ENCODE data around the gene LHPP.

LHPP gene

GRCh38 chr10:124493214-124493882 lies 31.7 kb downstream of the LHPP start:
- DNase-seq (no peak), ATAC-seq (no peak)
- H3K4me1 Mint-ChIP-seq, result peaks cover 12% of the 10 kb centered on the region
- H3K27me3 Mint-ChIP-seq, result no peaks in the 10 kb centered on the region
- no peaks in the 10 kb centered on the region for H3K9me3 Mint-ChIP-seq
- H3K27ac Mint-ChIP-seq, result peak overlapping the region; percentile 84
- H3K4me3 Mint-ChIP-seq, result peak overlapping the region; percentile 51
- H3K36me3 Mint-ChIP-seq (ENCODE audit: low read depth), result peaks cover 4% of the 10 kb centered on the region

DNA sequence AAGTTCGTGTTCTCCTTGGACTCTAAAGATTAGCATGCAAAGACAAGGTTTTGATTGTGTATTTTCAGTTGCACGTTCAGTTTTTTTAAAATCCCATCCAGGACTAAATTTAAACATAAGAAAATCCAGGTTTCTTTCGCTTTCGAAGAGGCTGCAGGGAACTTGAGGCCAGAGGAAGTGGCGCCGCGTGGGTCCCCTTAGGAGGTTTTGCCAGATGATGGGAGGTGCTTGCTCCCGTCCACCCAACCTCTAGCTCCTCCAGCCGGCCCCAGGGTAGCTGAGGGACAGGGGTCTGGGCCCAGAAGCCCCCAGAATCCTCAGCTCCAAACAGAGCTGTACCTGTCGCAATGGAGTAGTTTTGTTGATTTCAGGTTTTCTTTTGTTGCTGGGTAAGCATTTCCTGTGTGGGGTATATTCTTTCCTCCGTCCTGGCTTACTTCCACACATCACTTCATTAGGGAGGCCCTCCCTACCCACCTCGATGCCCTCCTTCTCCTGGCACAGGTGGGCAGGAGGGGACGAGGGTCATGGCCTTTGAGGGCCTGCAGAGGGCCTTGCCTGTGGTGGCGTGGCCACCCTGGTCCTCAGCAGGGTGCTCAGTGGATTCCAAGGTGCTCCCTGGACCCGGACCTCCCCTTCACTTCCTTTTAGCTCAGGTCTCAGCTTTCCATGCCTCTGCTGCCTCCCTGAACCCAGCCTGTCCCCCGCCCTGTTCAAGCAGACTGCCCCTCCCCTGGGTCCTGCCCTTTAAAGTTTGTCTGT lies 32.6 kb downstream of the LHPP start:
- ATAC-seq (no peak), DNase-seq (peak; percentile 17)
- Mint-ChIP-seq H3K36me3 (ENCODE audit: low read depth) (no peaks in the 10 kb centered on the region), H3K4me3 (peak overlapping the region; percentile 51), H3K27ac (peak overlapping the region; percentile 84), H3K27me3 (no peaks in the 10 kb centered on the region), H3K4me1 (peaks cover 12% of the 10 kb centered on the region), H3K9me3 (no peaks in the 10 kb centered on the region)

GRCh38 chr10:124495162-124495561 lies 33.5 kb downstream of the LHPP start:
- no peak overlapping the region for H3K4me3 Mint-ChIP-seq
- H3K9me3 Mint-ChIP-seq, result no peaks in the 10 kb centered on the region
- no peak overlapping the region for H3K27ac Mint-ChIP-seq
- ATAC-seq, result no peak
- no peaks in the 10 kb centered on the region for H3K27me3 Mint-ChIP-seq
- peaks cover 12% of the 10 kb centered on the region for H3K4me1 Mint-ChIP-seq
- DNase-seq, result no peak
- H3K36me3 Mint-ChIP-seq (ENCODE audit: low read depth), result peaks cover 5% of the 10 kb centered on the region

DNA sequence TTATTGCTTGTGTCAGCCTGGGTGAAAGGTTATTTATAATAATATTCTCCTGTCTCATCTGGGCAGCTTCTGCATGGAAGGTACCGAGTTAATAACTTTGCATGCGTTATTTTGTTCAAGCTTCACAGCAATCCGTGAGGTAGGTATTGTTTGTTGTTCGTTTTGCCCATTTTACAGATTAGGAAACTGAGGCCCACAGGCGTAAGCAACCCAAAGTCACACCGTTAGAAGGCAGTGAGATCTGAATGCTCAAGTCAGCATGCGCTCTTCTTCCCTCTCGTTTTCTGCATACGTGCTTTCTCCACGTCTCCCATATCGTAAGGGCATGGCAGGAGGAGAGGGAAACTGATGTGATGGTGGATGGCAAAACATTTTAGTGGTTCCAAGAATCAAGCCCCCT lies 34.1 kb downstream of the LHPP start:
- Mint-ChIP-seq H3K36me3 (ENCODE audit: low read depth) (peaks cover 8% of the 10 kb centered on the region), H3K4me3 (no peak overlapping the region), H3K27me3 (no peaks in the 10 kb centered on the region), H3K4me1 (peaks cover 12% of the 10 kb centered on the region), H3K27ac (no peak overlapping the region), H3K9me3 (peaks cover 2% of the 10 kb centered on the region)
- ATAC-seq, result no peak
- DNase-seq, result no peak

GRCh38 chr10:124496150-124496549 lies 34.5 kb downstream of the LHPP start:
- Mint-ChIP-seq H3K27ac (no peak overlapping the region), H3K4me3 (no peak overlapping the region), H3K9me3 (peaks cover 6% of the 10 kb centered on the region), H3K36me3 (ENCODE audit: low read depth) (peaks cover 13% of the 10 kb centered on the region), H3K4me1 (peaks cover 12% of the 10 kb centered on the region), H3K27me3 (no peaks in the 10 kb centered on the region)
- no peak for ATAC-seq
- DNase-seq, result no peak

GRCh38 chr10:124496620-124497019 lies 35.0 kb downstream of the LHPP start:
- no peak for DNase-seq
- H3K36me3 Mint-ChIP-seq (ENCODE audit: low read depth), result peaks cover 14% of the 10 kb centered on the region

GRCh38 chr10:124497196-124497881 lies 35.7 kb downstream of the LHPP start:
- ATAC-seq (no peak), DNase-seq (no peak)
- H3K27ac Mint-ChIP-seq, result no peak overlapping the region
- H3K4me3 Mint-ChIP-seq, result no peak overlapping the region
- peaks cover 6% of the 10 kb centered on the region for H3K9me3 Mint-ChIP-seq
- H3K36me3 Mint-ChIP-seq (ENCODE audit: low read depth), result peaks cover 17% of the 10 kb centered on the region
- H3K4me1 Mint-ChIP-seq, result peaks cover 12% of the 10 kb centered on the region
- H3K27me3 Mint-ChIP-seq, result no peaks in the 10 kb centered on the region

More at GRCh38 chr10:124496620-124497019, 35.0 kb downstream of the LHPP start:
- Mint-ChIP-seq H3K27ac (no peak overlapping the region), H3K4me3 (no peak overlapping the region), H3K27me3 (no peaks in the 10 kb centered on the region), H3K4me1 (peaks cover 12% of the 10 kb centered on the region), H3K9me3 (peaks cover 6% of the 10 kb centered on the region)
- ATAC-seq, result no peak

DNA sequence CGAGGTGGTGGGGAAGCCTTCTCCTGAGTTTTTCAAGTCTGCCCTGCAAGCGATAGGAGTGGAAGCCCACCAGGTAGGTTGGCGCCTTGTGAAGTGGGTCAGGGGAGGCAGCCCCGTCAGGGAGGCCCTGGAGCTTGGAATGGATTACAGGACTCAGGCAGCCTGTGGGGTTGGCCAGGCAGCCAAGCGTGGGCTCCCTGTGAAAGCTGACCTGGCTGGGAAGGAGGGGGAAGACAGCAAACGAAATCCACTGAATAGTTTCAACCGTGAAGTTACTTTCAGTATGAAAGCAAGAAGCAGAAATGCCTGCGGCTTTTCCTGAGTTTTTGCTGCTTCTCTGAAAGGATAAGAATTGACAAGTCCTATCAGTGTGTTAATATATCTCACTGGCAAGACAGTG lies 36.4 kb downstream of the LHPP start:
- no peak overlapping the region for H3K27ac Mint-ChIP-seq
- DNase-seq (no peak), ATAC-seq (no peak)
- H3K9me3 Mint-ChIP-seq, result peaks cover 6% of the 10 kb centered on the region
- no peak overlapping the region for H3K4me3 Mint-ChIP-seq
- peaks cover 17% of the 10 kb centered on the region for H3K36me3 Mint-ChIP-seq (ENCODE audit: low read depth)
- H3K27me3 Mint-ChIP-seq, result no peaks in the 10 kb centered on the region
- H3K4me1 Mint-ChIP-seq, result peaks cover 12% of the 10 kb centered on the region

DNA sequence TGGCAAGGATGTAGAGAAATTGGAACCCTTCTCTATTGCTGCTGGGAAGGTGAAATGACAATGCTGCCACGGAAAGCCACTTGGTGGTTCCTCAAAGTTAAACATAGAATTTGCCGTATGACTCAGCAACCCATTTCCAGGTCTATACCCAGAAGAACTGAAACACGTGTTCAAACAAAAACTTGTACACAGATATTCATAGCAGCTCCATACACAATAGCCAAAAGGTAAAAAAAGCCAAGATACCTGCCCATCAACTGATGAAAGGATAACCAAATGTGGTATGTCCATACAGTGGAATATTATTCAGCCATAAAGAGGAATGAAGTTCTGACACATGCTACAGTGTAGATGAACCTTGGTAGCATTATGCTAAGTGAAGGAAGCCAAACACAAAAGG lies 39.1 kb downstream of the LHPP start:
- Mint-ChIP-seq H3K36me3 (ENCODE audit: low read depth) (peaks cover 17% of the 10 kb centered on the region), H3K9me3 (peaks cover 6% of the 10 kb centered on the region), H3K4me3 (no peak overlapping the region), H3K27ac (no peak overlapping the region), H3K27me3 (no peaks in the 10 kb centered on the region), H3K4me1 (no peaks in the 10 kb centered on the region)
- no peak for DNase-seq
- no peak for ATAC-seq

GRCh38 chr10:124504711-124505110 lies 43.1 kb downstream of the LHPP start:
- H3K9me3 Mint-ChIP-seq, result peaks cover 6% of the 10 kb centered on the region
- ATAC-seq (no peak), DNase-seq (no peak)
- no peaks in the 10 kb centered on the region for H3K4me1 Mint-ChIP-seq
- H3K27me3 Mint-ChIP-seq, result no peaks in the 10 kb centered on the region
- peaks cover 16% of the 10 kb centered on the region for H3K36me3 Mint-ChIP-seq (ENCODE audit: low read depth)
- H3K27ac Mint-ChIP-seq, result no peak overlapping the region
- no peak overlapping the region for H3K4me3 Mint-ChIP-seq

DNA sequence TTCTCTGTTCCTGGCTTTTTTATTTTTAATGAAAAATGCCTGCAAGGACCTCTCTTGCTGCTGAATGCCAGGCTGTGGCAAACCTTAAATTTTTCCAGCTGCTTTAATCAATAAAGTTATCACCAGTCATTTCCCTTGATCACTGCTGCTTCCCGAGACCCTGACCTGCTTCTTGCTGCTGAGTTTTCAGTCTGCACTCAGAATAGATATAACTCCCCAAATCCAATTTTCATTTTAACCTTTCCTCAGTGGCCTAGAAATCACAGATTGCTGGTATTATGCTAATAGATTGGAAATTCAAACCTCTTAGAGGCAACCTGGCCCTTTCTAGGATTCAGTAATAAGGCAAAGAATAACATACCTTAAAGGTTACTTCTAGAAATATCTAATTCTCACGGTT lies 43.7 kb downstream of the LHPP start:
- H3K27ac Mint-ChIP-seq, result no peak overlapping the region

DNA sequence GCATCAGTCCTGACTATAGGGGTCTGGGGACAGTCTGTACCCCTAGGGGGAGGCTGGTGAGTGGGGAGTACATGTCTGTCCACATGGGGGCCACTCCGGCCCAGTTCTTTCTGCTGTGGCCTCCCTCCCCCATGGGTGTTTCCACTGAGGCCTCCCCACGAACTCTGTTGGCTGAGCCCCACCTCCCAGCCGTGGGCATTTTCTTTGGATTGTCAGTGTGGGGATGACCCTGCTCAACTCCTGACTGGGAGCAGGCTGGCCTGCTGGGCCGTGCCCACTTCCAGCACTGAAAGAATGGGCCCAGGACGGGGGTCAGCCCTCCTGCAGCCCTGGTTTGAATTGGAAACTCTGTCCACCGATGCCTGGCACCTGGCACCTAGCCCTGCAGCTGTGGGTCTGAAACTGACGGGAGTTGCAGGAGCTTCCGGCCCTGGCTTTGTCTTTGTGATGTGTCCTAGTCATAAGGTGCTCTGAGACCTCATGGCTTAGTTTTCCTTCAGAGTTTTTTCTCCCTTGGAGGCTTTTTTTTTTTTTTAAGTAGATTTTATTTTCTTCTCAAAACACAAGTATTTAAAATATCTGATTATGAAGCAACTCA lies 46.5 kb downstream of the LHPP start:
- Mint-ChIP-seq H3K9me3 (no peaks in the 10 kb centered on the region), H3K36me3 (ENCODE audit: low read depth) (peaks cover 1% of the 10 kb centered on the region), H3K4me1 (peaks cover 9% of the 10 kb centered on the region), H3K27ac (no peak overlapping the region), H3K27me3 (no peaks in the 10 kb centered on the region), H3K4me3 (no peak overlapping the region)
- ATAC-seq (no peak), DNase-seq (no peak)

More for the DNA sequence above, 43.7 kb downstream of the LHPP start:
- H3K4me3 Mint-ChIP-seq, result no peak overlapping the region
- DNase-seq, result no peak
- H3K27me3 Mint-ChIP-seq, result no peaks in the 10 kb centered on the region
- peaks cover 13% of the 10 kb centered on the region for H3K36me3 Mint-ChIP-seq (ENCODE audit: low read depth)
- peaks cover 6% of the 10 kb centered on the region for H3K9me3 Mint-ChIP-seq
- no peak for ATAC-seq
- H3K4me1 Mint-ChIP-seq, result no peaks in the 10 kb centered on the region

DNA sequence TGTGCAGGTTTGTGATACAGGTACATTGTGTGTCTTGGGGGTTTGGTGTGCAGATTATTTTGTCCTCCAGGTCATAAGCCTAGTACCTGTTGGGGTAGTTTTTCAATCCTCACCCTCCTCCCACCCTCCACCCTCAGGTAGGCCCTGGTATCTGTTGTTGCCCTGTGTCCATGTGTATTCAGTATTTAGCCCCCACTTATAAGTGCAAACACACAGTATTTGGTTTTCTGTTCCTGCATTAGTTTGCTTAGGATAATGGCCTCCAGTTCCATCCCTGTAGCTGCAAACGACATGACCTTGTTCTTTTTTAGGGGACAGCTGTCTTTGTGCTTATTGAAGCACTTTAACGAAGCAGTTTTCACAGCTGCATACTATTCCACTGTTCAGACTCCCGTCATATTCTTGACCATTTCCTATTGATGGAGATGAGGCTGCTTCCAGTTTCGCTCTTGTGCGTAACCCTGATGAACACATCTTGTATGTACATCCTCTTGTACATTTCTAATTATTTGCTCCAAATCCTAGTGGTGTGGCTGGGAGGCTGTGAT lies 47.4 kb downstream of the LHPP start:
- no peak overlapping the region for H3K4me3 Mint-ChIP-seq
- no peak for DNase-seq
- no peak overlapping the region for H3K27ac Mint-ChIP-seq
- H3K9me3 Mint-ChIP-seq, result no peaks in the 10 kb centered on the region
- H3K4me1 Mint-ChIP-seq, result peaks cover 9% of the 10 kb centered on the region
- no peak for ATAC-seq
- peaks cover 1% of the 10 kb centered on the region for H3K36me3 Mint-ChIP-seq (ENCODE audit: low read depth)
- H3K27me3 Mint-ChIP-seq, result no peaks in the 10 kb centered on the region

DNA sequence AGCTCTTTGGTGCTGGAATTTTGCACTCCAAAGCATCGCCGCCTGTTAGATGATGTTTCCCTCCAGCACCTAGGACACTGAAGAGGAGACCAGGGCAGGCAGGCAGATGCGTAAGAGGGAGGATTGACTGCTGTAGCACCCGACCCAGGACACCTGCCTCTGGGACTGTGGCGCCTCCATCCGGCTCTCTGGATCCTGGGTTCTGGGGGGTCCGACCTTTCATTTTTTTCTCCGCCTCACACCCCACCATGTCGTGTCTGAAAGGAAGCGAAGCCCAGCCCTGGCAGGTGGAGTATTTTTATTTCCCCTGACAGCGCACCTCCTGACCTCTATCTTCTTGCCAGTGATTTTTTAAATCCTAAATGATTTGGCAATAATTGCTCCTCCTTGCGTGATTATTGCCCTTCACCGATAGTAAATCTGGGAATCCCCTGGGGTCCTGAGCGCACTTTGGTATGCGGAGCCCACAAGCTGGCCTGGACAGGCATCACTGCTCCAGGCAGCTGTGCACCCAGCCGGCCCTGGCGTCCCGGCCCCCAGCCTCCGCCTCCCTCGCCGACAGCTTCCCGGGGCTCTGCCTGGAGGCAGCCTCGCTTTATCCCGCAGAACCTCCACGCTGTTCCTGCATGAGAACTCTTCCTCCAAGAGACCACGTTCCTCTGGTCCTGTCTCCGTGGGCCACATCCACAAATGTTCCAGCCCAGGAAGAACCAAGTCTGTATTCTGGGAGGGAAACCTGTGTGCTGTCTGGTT lies 48.4 kb downstream of the LHPP start:
- Mint-ChIP-seq H3K4me3 (no peak overlapping the region), H3K36me3 (ENCODE audit: low read depth) (peaks cover 1% of the 10 kb centered on the region), H3K27me3 (no peaks in the 10 kb centered on the region), H3K9me3 (no peaks in the 10 kb centered on the region), H3K27ac (no peak overlapping the region), H3K4me1 (peaks cover 9% of the 10 kb centered on the region)
- no peak for ATAC-seq
- DNase-seq, result no peak

Measured in activated naive CD8-positive, alpha-beta T cell treated with anti-CD3 and anti-CD28 coated beads, Interleukin-2, amount 50 U/mL, for 24 hours (primary cell).